NCI-H2081 (cell line): ENCODE measurements around the gene ATE1.

ENCODE experiments used
- DNase-seq, 2 experiments: peaks; one replicate each; lab custom pipeline; 2025; lab: John Stamatoyannopoulos, UW

The ATE1 gene

GRCh38 chr10:121873236-121873635 is 54.6 kb downstream of the ATE1 start:
- DNase-seq = no peak

DNA sequence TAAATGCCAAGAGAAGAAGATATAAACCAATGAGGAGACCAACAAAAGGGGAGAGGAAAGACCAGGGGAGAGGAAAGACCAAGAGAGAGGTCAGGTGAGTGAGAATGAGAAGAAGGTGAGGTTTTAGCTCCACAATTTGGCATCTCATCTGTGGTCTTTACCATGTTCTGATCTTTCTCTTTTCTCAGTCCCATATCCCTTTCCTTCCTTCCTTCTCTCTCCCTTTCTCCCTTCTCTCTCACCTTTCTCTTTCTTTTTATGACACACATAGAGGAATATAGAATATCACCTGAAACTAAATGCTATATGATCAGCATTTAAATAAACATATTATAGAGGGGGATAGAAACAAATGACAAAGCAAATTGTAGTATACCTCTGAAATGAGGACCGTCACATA is 57.4 kb downstream of the ATE1 start:
- no peak for DNase-seq

- peak in 1 of 2 experiments; percentile 21 for DNase-seq
These were observed 62.3 kb downstream of the ATE1 start for GRCh38 chr10:121865554-121865953.

DNA sequence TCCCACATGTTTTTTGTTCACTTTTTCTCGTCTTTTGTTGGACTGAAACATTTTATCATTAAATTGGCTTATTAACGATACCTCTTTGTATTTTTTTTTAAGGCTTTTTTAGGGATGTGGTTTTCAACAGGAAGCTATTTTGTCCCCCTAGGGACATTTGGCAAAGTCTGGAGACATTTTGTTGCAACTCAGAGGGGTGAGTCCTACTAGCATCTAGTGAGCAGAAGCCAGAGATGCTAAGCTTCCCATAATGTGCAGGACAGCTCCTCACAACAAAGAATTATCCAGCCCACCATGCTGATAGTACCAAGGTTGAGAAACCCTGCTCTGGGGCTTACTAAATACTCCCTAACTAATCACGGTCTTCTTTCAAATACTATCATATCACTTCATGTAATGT is 63.2 kb downstream of the ATE1 start:
- DNase-seq = no peak

DNA sequence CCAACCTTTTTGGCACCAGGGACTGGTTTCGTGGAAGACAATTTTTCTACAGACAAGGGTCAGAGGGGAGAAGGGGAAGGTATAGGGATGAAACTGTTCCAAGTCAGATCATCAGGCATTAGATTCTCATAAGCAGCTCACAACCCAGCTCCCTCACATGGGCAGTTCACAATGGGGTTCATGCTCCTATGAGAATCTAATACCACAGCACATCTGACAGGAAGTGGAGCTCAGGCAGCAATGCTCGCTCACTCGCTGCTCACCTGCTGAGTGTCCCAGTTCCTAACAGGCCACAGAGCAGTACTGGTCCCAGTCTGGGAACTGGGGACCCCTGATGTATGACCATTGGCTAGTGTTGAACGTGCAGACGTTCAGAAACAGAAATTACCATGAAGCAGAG is 63.7 kb downstream of the ATE1 start:
- DNase-seq = no peak

- DNase-seq = no peak
These were observed 65.2 kb downstream of the ATE1 start for GRCh38 chr10:121862649-121863048.

DNA sequence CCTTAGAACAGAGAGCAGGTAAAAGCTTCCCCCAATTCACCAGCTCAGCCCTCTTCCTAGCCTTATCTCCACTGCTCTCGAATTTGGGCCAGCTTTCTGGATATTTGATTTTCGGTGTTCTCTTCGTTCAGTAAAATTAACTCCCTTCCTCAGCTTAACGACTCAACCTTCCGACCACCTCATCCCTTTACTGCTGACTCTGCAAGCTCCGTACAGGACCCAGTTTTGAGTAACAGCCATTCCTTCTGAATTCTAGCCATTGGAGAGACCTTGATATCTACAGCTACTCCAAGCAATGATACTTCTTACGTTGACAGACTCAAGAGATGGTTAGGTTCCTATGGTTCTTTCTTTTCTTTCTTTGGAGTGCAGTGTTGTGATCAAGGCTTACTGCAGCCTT is 65.8 kb downstream of the ATE1 start:
- DNase-seq = no peak

GRCh38 chr10:121860810-121861209 is 67.0 kb downstream of the ATE1 start:
- DNase-seq = peak in 1 of 2 experiments; percentile 41

DNA sequence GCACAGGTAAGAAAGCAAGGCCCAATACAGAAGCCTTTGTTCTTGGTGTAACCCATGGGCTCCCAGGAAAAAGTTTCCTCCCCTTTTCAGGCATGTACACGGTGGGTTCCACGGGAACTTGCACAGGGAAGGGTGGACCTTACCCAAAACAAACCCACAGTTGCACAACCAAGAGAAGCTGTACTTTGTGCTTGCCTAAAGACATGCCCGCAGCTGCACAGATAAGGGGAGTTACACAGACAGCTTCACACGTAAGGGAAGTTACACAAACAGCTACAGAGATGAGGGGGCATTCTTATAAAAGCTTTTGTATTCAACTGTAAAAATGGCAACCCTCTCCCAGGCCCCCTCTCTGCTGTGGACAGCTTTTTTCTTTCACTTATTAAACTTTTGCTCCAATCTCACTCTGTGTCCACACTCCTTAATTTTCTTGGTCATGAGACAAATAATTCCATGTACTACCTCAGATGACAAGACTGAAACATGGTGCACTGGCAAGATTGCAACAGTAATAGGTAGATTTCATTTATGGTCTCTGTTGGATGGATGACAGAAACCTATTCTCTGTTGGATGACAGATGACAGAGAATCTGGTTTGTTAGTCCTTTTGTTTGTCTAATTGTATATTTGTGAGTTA is 72.9 kb downstream of the ATE1 start:
- DNase-seq = no peak

- no peak for DNase-seq
These were observed 73.9 kb downstream of the ATE1 start for GRCh38 chr10:121853950-121854349.

- DNase-seq = peak in 1 of 2 experiments; percentile 63
These were observed 76.0 kb downstream of the ATE1 start for GRCh38 chr10:121851786-121852185.

DNA sequence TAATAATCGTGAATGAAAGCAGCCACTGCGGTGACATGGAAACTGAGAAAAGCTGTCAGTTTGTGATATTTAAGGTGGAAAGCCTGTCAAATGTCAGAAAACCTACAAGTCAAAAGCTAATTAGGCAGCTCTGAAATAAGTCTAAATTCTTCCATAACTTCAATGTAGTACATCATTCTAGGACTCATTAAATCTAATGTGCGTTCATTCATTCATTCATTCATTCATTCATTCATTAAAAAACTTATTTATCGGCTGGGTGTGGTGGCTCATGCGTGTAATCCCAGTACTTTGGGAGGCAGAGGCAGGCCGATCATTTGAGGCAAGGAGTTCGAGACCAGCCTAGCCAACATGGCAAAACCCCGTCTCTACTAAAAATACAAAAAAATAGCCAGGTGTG is 79.7 kb downstream of the ATE1 start:
- DNase-seq = no peak

DNA sequence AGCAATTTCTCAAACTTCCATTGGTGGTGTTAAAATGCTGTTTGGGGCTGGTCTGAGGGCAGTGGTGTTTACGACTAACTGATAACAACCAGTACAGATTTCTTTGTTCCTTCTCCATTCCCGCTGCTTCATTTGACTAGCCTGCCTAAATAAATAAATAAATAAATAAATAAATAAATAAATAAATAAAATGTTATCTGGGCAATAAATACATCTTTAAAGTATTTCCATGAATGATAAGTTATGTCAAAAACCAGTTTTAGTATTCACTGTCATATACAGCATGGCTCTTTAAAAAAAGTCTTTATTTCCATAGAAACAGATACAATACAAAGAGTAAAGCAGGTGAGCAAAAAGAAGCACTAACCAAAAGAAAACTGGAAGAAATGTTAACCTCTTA is 81.3 kb downstream of the ATE1 start:
- no peak for DNase-seq

DNA sequence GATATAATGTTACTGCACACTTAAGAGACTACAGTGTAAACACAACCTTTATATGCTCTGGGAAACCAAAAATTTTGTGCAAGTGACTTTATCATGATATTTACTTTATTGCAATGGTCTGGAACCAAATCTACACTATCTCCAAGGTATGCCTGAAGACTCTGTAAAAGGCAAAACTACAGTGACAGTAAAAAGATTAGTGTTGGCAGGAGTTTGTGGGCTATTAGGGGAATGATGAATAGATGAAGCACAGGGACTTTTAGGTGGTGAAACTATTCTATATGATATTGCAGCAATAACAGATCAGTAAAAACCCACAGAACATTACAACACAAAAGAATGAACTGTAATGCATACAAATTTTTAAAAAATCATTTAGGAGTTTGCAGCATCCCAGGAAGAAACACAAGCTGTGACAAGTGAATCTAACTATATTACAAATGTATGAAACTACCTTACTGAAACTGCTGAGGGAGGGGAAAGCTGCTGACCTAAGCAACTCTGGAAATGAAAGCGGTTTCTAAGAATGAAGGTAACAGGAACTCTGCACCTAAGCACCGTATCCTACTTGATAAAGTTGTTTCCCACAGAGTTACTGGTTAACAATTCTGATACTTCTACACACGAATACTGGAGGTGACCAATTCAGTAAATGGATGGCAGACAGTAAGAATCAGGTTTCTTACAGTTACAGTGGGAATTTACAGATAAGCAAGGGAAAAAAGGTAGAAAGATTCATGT is 82.6 kb downstream of the ATE1 start:
- DNase-seq = no peak

DNA sequence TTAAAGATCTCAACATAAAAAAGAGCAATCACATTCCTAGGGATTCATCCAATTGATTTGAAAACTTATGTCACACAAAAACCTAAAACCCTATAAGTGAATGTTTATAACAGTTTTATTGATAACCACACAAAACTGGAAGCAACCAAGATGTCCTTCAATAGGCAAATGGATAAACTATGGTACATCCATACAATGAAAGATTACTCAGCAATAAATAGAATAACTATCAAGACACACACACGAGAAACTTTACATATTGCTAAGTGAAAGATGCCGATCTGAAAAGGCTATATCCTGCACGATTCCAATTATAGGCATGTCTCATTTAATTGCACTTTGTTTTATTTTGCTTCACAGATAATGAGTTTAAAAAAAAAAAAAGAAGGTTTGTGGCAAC is 83.3 kb downstream of the ATE1 start:
- no peak for DNase-seq

DNA sequence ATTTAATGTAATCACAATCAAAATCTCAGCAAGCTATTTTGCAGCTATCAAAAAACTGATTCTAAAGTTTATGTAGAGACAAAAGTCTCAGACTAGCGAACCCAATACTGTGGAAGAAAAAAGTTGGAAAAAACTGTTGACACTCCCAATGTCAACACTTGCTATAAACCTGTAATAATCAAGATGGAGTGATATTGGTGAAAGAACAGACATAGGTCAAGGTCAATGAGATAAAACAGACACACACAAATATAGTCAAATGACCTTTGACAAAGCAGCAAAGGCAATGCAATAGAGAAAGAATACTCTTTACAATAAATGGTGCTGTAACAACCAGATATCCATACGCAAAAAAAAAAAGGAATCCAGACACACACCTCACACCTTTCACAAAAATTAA is 84.5 kb downstream of the ATE1 start:
- no peak for DNase-seq

DNA sequence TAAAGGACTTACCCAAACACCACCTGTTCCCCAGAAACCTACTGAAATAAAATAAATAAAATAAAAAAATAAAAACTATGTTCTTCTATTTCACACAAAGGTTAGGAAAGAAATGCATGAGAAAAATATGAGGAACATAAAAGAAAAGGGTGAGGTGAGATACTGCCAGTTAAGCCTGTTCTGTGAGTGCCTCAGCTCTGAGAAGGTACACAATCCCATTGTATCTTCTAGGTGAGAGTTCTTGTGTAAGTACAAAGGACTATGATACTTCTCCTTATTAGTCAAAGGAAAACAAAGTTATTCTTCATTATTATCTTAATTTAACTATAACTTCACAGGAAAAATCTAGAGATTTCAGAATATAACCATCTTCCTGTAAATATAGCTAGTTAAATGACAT is 86.0 kb downstream of the ATE1 start:
- no peak for DNase-seq

DNA sequence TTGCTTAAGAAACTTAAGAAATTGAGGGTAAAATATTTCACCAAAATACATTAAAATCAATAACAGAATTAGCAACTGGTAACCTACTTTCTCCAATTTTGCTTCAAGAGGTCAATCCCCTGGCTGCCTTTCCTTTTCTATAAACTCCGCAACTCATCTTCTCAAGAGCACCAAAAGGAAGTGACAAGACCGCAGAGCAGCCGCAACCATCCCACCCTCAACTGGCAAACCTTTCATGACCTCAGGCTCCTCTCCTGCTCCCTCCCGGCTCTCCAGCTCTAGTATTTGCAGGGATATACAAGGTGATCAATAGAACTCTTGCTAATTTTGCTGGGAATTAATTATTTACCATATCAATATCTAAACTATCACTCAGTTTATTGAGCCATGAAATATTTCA is 88.9 kb downstream of the ATE1 start:
- no peak for DNase-seq

- DNase-seq = no peak
These were observed 89.7 kb downstream of the ATE1 start for GRCh38 chr10:121838149-121838548.

GRCh38 chr10:121836171-121836570 is 91.7 kb downstream of the ATE1 start:
- DNase-seq = no peak

DNA sequence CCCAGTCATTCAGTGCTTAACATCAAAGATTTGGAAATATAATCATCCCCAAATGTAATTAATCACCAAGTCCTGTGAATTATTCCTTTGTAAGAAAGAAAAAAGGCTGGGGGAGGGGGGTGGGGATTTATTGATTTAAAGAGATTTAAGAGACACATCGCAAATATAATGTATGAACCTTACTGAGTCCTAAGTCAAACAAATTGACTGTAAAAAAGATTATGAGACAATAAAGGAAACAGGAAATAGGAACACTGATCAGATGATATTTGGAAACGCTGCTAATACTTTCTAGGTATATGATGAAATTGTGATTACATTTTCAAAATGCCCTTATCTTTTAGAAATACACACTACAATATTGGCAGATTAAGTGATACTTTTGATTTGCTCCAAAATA is 92.5 kb downstream of the ATE1 start:
- no peak for DNase-seq

DNA sequence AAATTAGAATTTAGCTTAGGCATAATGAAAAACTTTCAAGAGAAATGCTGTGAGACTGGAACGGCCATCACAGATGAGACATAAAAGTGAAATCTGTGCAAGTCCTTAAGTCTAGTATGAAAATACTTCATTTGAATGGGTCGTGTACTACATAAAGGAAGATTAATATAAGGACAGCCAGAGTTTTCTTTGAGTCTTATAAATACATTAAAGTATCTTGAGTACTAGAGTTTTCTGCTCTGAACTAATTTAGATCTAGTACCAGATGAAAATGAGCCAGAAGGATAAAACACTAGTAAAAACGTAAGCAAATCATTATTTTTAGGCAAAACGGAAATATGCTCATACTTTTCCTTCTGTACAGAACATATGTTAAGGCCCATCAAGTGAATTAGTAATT is 93.1 kb downstream of the ATE1 start:
- no peak for DNase-seq

GRCh38 chr10:121833387-121833786 is 94.4 kb downstream of the ATE1 start:
- no peak for DNase-seq

GRCh38 chr10:121832647-121833046 is 95.2 kb downstream of the ATE1 start:
- no peak for DNase-seq
